Tongue (tissue), 2 donors: ENCODE data around the gene RASSF10. TPM values are rescaled to one million over a fixed set of nuclear protein-coding genes. Genes with fewer than 3 reads are reported as not detected.

ENCODE experiments used
- DNase-seq: peaks from one replicate; pipeline ENCODE4 v3.0.0-alpha.2; 2015
- total RNA-seq: library from RNA; depleted of rRNA; stranded (reverse); fragments of >200 nt; gene quantifications from one replicate; pipeline ENCODE4 v1.2.3, GENCODE V29; 2014

The RASSF10 gene
- total RNA-seq, 1 donor from 2014 or later = 4.8 TPM

DNA sequence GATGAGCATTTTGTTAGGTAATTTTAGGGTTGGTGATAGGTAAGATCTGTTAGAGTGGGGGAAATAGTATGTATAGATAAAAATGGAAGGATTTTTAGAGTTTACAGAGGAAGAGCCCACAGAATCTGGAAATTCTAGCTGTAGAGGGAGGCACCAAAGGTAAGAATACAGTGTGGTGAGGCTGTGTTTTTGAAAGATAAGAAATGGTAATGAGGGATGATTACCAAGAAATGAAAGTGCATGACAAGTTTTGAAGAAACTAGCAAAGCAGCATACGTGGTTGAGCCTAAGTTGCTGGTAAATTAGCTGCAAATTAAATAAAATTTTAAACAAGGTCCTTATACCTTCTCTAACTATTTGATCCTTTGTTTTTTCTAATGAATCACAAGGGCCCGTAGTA is 14.6 kb upstream of the RASSF10 start:
- no peak for DNase-seq

DNA sequence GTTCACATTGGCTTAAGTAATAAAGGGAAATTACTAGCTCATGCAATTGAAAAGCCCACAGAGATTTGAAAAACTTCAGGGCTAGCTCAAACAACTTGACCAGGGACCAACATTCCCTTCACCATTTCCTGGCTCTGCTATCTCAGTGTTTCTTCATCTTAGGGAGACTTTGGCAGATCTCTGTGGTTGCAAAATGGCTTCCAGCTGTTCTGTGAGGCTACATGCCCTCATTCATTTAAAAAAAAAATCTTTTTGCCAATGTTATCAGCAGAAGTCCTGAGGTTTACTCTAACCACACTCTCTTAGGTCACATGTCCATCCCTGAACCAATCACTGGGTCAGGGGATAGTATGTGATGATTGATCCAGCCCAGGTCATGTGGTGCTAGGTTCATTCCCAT is 13.9 kb upstream of the RASSF10 start:
- DNase-seq = no peak

DNA sequence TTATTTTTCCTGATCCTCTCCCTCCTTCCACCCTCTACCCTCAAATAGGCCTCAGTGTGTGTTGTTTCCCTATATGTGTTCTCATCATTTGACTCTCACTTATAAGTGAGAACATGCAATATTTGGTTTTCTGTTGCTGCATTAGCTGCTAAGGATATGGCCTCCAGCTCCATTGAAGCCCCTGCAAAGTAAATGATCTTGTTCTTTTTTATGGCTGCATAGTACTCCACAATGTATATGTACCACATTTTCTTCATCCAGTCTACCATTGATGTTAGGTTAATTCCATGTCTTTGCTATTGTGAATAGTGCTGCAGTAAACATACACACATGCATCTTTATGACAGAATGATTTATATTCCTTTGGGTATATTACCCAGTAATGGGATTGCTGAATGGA is 13.3 kb upstream of the RASSF10 start:
- no peak for DNase-seq

DNA sequence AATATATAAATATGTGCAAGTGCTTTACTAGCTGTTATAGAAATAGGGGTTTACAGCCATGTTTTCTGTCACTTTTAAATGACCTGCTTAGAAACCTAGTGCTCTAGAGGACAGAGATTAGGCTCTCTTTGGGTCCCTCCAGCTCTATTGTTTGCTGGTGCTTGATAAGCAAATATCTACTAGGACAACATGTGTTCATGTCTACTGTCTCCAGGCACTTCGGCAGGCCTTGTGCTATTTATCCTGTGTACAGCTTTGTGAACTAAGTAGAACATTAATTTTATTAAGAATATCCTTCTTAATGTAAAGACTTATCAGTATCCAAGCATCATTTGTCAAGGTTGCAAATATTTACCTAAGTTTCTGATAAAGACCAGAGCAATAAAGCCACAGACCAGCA is 11.9 kb upstream of the RASSF10 start:
- no peak for DNase-seq

DNA sequence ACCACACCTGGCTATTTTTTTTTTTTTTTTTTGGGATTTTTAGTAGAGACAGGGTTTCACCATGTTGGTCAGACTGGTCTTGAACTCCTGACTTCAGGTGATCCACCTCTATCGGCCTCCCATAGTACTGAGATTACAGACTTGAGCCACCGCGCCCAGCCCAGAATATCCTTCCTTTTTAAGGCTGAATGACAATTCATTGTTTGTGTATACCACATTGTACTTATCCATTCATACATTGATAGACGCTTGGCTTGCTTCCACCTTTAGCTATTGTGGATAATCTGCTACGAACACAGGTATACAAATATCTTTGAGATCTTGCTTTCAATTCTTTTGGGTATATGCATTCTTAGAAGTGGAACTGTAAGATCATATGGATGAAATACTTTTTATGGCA is 10.8 kb upstream of the RASSF10 start:
- no peak for DNase-seq

DNA sequence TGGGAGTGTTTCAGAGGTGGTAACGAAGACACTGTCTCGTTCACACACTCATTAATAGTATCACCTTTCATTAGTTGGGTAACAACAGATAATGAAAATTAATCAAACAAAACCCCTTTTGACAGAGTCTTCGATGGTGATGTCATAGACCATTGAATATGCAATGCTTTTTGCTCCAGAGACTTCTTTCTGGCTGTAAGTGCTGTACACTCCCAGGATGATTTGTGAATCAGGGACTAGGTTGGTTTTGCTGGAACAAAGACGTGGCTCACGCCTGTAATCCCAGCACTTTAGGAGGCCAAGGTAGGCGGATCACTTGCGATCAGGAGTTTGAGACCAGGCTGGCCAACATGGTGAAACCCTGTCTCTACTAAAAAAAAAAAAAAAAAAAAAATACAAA is 9.5 kb upstream of the RASSF10 start:
- no peak for DNase-seq

DNA sequence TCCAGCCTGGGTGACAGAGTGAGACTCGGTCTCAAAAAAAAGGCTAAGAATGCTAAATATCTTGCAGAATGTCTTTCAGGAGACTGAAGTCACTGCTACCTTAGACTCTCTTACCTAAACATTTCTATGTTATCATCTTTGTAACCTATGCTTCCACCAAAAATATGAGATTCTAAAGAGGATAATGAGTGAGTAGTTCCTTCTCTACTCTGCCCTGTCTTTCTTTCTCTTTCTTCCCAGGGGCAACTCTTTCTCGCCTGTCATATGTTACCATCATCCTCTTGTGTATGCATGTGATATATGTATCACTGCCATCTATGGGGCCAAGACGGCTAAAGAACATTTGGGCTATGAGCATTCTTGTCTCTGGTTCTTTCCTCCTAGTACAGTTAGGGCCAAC is 9.0 kb upstream of the RASSF10 start:
- DNase-seq = no peak

DNA sequence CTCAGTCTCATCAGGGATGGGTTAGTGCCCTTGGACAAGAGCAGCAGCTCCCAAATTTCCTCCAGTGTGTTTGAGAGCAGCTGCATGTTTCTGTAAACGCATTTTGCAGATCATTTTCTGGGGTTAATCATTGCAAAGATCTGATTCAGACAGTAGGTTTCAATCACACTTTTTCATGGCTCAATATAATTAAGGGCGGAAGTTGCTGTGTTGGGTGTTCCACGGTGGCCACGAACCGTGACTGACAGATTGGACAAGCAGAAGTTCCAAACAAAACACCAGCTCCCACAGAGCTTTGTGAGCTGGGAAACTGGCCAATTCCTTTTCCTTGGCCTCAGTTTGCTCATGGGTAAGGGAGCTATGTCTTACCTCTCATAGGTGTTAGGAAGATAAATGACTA is 8.4 kb upstream of the RASSF10 start:
- no peak for DNase-seq

DNA sequence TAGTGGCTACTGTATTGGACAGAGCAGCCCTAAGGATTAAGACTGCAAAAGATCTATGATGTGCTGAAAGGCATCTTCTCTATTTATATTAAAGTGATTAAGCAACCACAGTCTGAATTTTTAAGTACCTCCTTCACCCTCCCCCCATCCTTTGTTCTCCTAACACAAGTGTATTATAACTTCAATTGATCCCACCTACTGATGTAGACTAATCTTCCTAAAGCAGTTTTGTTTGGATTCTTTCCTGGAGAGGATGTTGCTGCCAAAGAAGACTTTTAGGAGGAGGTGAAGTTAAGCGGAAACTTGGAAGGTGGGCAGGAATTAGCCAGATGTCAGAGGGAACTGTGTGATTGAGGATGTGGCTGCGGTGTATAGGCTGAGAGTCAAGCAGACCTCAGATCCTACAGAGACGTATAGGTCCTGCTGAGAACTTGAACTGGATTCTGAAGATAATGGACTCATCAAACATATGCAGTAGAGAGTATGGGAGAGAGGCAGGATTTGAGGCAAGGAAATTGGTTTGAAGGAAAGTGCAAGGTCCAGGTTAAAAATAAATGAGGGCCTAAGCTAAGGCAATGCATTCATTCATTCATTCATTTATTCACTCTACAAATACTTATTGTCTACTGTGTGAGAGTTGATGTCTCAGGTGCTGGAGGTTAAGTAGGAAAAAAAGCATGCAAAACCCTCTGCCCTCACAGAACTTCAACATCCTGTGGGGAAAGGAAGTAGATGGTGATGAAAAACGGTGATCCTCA is 5.2 kb upstream of the RASSF10 start:
- no peak for DNase-seq

DNA sequence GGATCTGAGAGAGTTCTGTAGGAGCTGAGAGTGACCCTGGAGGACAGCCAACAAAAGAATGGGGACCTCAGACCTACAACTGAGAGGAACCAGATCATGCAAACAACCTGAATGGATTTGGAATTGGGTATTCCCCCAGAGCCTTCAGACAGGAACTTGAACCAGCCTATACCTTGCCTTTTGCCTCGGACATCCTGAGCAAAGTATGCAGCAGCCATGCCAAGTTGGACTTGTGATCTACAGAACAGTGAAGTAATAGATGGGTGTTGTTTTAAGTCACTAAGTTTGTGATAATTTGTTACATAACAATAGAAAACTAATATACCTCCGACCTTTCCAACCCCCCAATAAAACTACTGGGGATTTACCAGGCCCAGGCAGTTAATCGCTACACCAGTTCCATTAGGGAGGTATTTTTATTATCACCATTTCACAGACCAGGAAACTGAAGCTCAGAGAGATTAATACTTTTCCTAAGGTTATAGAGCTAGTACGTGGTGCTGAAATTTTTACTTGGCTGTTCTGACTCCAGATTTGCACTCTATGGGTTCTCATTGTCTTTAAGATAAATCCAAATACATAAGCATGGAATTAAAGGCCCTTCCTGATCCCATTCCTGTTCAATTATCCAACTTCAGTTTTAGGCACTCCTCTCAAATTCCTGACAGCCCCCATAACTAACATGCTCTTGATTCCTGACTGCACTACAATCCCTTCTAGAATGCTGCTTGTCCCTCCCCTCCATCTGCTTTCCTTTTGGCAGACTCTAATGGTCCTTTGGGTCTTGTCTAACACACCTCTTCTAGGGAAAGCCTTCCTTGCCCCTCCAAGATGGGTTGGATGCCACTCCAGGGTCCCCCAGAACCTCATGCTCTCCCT is 1.7 kb upstream of the RASSF10 start:
- no peak for DNase-seq

DNA sequence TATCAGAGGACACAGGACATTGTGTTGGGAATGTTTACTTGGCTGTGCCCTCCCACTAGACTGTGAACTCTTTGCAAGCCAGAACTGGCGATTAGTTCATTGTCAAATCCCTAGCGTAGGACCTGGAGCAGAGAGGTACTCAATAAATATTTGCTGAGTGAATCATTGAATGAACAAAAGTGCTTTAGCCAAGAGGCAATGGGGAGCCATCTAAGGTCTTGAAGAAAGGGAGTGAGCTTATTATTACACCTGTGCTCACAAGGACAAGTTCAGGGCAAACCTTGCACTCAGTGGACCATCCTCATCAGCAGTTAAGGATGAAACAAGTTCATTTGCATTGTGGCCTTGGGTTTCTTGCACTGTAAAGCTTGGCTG is 1.1 kb upstream of the RASSF10 start:
- no peak for DNase-seq

DNA sequence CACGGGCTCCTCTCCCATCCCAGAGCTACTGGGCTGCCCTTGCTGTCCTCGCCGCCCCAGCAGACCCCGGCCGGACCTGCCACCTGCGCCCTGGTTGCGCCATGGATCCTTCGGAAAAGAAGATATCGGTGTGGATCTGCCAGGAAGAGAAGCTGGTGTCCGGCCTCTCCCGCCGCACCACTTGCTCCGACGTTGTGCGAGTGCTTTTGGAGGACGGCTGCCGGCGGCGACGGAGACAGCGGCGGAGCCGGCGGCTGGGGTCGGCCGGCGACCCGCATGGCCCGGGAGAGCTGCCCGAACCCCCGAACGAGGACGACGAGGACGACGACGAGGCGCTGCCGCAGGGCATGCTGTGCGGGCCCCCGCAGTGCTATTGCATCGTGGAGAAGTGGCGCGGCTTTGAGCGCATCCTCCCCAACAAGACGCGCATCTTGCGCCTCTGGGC is 382 bp downstream of the RASSF10 start:
- DNase-seq = no peak

DNA sequence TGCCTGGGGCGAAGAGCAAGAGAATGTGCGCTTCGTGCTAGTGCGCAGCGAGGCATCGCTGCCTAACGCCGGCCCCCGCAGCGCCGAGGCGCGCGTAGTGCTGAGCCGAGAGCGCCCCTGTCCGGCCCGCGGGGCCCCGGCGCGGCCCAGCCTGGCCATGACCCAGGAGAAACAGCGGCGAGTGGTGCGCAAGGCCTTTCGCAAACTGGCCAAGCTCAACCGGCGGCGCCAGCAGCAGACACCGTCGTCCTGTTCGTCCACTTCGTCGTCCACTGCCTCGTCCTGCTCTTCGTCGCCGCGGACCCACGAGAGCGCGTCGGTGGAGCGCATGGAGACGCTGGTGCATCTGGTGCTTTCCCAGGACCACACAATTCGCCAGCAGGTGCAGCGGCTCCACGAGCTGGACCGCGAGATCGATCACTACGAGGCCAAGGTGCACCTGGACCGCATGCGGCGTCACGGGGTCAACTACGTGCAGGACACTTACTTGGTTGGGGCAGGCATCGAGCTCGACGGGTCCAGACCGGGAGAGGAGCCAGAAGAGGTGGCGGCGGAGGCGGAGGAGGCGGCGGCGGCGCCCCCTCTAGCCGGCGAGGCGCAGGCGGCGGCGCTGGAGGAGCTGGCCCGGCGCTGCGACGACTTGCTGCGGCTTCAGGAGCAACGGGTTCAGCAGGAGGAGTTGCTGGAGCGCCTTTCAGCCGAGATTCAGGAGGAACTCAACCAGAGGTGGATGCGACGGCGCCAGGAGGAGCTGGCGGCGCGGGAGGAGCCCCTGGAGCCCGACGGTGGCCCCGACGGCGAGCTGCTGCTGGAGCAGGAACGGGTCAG is 1.0 kb downstream of the RASSF10 start:
- DNase-seq = peak; percentile 32

DNA sequence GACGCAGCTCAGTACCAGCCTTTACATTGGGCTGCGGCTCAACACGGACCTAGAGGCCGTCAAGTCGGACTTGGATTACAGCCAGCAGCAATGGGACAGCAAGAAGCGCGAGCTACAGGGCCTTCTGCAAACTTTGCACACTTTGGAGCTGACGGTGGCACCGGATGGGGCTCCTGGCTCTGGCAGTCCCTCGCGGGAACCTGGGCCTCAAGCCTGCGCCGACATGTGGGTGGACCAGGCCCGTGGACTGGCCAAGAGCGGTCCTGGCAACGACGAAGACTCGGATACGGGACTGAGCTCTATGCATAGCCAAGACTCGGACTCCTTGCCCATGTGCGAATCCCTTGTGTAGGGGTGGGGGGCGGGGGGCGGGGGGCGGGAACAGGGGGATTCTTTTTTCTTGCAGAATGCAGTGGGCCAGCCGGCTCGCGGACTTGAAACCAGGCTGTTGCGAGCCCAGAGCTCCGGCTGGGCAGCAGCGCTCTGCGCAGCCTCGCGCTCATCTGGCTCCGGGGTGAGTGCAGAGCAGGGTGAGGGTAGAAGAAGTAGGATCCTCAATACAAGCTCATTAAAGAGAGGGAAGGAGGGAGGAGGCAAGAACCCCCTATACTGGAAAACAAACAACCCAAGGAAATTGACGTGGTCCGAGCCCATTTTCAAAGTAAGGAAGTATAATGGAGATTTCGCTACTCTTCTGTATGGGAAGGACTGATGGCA is 1.8 kb downstream of the RASSF10 start:
- DNase-seq = peak; percentile 38

DNA sequence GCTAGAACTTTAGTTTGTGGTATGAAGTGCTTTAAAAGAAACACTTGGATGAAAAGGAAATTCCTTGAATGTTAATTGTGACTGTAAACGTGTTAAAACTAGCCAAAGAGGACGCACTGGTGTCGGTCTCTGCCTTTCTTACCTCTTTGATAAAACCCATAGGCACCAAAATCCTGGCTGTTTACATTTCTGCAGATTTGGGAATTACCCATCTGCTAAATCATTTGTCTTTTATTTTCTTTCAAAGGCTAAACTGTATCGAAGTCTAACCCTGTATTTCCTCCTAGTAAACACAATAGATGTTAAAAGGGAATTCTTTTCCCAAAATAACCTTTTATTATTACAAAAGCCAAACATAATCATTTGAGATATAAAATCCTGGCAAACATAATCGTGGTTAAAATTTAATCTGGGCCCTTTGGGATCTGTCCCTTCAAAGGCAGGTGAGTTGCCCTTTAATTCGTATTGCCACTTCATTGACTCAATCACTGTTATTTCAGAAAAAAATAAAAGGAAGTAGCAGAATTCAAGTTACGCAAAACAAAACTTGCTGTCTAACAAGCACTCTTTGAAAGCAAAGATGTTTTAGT is 2.4 kb downstream of the RASSF10 start:
- no peak for DNase-seq

DNA sequence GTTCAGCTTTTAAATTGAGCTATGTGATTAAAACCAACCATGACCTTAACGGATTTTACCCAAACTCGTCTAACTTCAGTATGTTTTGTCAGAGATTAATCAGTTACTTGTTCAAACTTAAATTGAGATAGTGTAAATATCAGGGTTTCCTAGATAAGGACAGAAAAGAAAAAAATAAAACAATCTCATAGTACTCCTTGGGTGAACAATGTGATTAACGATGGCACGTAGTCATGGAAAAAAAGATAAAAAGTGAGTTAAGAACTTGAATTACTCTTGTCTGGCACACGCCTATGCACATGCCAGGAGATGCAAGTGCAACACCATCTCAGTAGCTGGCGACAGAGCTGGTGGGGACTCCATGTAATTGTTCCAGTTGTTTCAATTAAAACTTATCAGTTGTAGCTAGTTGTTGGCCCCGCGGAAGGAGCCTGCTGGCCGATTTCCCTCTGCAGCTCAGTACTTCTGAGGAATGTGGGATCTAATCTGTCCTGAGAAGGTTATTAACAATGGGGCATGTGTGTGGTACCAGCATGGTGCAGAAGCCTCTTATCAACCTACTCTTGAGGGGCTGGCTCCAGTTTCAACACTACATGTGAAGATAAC is 3.0 kb downstream of the RASSF10 start:
- DNase-seq = no peak

DNA sequence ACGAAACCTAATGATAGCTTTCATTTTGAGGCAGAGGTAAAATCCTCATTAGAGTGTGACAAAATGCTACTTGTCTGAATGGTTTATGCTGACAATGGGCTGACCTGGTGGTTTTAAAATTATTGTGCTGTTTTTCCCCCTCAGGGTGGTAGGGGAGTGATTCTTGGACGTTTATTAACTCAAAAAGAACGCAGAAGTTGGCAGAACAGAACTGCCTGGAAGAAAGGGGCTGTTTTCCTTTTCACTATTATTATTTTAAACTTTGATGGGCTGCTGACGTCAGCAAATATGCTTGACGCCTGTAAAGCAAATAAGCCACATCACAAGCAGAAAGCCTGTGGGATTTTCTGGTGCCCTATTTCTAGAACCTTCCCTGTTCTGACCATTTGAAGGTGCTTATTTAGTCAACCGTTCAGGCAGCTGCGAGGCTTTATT is 4.0 kb downstream of the RASSF10 start:
- no peak for DNase-seq

DNA sequence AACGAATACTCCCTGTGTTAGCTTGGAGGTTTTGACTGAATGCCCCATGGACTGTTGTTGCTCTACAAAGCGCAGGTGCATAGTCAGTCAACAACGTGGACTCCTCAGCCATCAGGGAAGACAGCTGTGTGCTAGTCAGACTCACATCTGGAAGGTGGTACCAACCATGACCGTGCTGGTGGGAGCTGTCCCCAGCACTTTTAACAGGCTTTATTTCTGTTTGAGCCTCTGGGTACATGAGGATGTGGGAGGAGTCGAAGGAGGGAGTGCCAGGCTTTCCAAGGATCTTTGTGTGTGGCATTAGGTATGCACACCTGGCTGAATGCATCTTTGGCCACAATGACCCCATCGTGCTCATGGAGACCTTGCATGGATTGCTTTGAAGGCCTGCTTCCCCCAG is 6.6 kb downstream of the RASSF10 start:
- DNase-seq = no peak

DNA sequence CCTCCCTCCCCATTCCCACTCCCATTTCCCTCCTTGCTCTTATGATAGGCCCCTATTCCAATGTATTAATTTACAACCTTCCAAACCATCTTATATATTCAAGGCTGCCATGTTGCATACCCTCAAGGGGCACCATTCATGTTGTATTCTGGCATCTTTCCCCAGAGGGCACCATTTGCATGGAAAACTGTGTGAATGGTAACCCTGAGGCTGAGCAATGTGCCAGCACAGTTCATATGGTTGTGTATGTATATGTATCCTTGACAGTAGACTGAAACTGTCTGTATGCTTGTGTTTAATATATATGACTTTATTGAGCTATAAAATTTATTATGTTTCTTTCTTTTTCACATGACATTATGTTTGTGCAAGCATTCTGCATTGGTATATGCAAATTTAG is 7.3 kb downstream of the RASSF10 start:
- no peak for DNase-seq

DNA sequence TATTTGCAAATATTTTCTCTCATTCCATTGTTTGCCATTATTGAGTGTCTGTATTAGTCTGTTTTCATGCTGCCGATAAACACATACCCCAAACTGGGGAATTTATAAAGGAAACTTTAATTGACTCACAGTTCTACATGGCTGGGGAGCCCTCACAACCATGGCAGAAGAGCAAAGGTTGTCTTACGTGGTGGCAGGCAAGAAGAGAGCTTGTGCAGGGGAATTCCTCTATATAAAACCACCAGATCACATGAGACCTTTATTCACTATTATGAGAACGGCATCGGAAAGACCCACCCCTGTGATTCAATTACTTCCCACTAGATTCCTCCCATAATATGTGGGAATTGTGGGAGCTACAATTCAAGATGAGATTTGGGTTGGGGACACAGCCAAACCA is 10.2 kb downstream of the RASSF10 start:
- no peak for DNase-seq

DNA sequence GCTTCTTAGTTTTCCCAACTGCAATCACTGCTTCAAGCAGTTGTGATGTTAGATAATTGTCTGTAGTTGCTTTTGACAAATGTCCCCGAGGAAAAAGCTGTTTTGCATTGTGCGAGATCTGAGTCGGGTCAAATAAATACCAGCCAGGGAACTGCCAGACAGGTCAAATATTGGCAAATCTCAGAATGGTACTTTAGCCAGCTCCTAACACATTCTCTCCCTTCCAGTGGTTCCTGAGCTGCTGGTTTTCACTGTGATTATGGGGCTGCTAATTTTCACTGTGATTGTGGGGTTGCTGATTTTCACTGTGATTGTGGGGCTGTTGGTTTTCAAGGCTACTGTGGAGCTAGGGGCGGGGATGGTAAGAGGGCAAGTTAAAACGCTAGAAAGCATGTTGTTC is 14.3 kb downstream of the RASSF10 start:
- no peak for DNase-seq
